T47D (cell line): ENCODE measurements around the gene MLH1.

Experiments
- DNase-seq, 2 experiments: peaks; one replicate each; pipeline versions ENCODE4 v3.0.0 to v3.0.0-alpha.2; 2011 to 2012; ENCODE audit warnings: low read depth in 1 of 2, low spot score in 1 of 2
- JUND ChIP-seq: IDR thresholded peaks from 2 replicates; pipeline ENCODE4 v1.6.1; 2012; ENCODE audit warnings: low read depth
- in situ Hi-C: cut with HindIII; loops from 2 replicates; pipeline ENCODE4 v1.10.0; 2016; ENCODE audit warnings: low sequenced_read_pairs, low pct_unique_long_range_greater_than_20kb

Gene MLH1

GRCh38 chr3:36991923-36992805, 1.2 kb upstream of the MLH1 start:
- no peak for TF ChIP-seq JUND
- DNase-seq: peak in 1 of 2 experiments; percentile 37
- in situ Hi-C loops: no loop called here

GRCh38 chr3:36992806-36993325, 452 bp upstream of the MLH1 start, which contains the start of gene EPM2AIP1:
TSS of gene EPM2AIP1 (minus strand) at chr3:36993131. CDS start at chr3:36993077, 54 bp downstream.
- in situ Hi-C loops: no loop called here
- peak in 1 of 2 experiments; percentile 100 for DNase-seq
- TF ChIP-seq JUND: no peak

GRCh38 chr3:37014620-37015019, 21.3 kb downstream of the MLH1 start:
- DNase-seq: no peak
- in situ Hi-C loops: no loop called here
- TF ChIP-seq JUND: no peak

GRCh38 chr3:37015642-37016041, 22.3 kb downstream of the MLH1 start:
- no peak for DNase-seq
- in situ Hi-C loops: no loop called here
- TF ChIP-seq JUND: no peak

- in situ Hi-C loops: no loop called here
- no peak for TF ChIP-seq JUND
These were observed 23.6 kb downstream of the MLH1 start for GRCh38 chr3:37016903-37017302.

GRCh38 chr3:37017683-37018082, 24.4 kb downstream of the MLH1 start:
- in situ Hi-C loops: no loop called here
- no peak for TF ChIP-seq JUND

More at GRCh38 chr3:37016903-37017302, 23.6 kb downstream of the MLH1 start:
- DNase-seq: no peak

GRCh38 chr3:37024092-37024491, 30.8 kb downstream of the MLH1 start:
- in situ Hi-C loops: no loop called here
- TF ChIP-seq JUND: no peak
- DNase-seq: peak in 1 of 2 experiments; percentile 14

More at GRCh38 chr3:37017683-37018082, 24.4 kb downstream of the MLH1 start:
- no peak for DNase-seq

GRCh38 chr3:37024820-37025405, 31.6 kb downstream of the MLH1 start:
- no peak for TF ChIP-seq JUND
- no peak for DNase-seq

GRCh38 chr3:37025561-37026335, 32.4 kb downstream of the MLH1 start:
- in situ Hi-C loops: no loop called here
- no peak for TF ChIP-seq JUND
- DNase-seq: no peak

More at GRCh38 chr3:37024820-37025405, 31.6 kb downstream of the MLH1 start:
- in situ Hi-C loops: no loop called here

GRCh38 chr3:37026851-37027250, 33.5 kb downstream of the MLH1 start:
- in situ Hi-C loops: no loop called here
- no peak for DNase-seq

GRCh38 chr3:37028329-37028728, 35.0 kb downstream of the MLH1 start:
- TF ChIP-seq JUND: no peak
- DNase-seq: no peak
- in situ Hi-C loops: no loop called here

More at GRCh38 chr3:37026851-37027250, 33.5 kb downstream of the MLH1 start:
- no peak for TF ChIP-seq JUND

- TF ChIP-seq JUND: no peak
- DNase-seq: no peak
- in situ Hi-C loops: no loop called here
These were observed 35.8 kb downstream of the MLH1 start for GRCh38 chr3:37029111-37029510.
